ENCODE results near the gene RICTOR.

GRCh38 chr5:38938424-38938823 lies 135.8 kb downstream of the RICTOR start:
- TF ChIP-seq, protein P1, sequence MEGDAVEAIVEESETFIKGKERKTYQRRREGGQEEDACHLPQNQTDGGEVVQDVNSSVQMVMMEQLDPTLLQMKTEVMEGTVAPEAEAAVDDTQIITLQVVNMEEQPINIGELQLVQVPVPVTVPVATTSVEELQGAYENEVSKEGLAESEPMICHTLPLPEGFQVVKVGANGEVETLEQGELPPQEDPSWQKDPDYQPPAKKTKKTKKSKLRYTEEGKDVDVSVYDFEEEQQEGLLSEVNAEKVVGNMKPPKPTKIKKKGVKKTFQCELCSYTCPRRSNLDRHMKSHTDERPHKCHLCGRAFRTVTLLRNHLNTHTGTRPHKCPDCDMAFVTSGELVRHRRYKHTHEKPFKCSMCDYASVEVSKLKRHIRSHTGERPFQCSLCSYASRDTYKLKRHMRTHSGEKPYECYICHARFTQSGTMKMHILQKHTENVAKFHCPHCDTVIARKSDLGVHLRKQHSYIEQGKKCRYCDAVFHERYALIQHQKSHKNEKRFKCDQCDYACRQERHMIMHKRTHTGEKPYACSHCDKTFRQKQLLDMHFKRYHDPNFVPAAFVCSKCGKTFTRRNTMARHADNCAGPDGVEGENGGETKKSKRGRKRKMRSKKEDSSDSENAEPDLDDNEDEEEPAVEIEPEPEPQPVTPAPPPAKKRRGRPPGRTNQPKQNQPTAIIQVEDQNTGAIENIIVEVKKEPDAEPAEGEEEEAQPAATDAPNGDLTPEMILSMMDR (conservative IDR thresholded peaks at IDR 0.05 in 1 of 2, IDR thresholded peaks at IDR 0.05 in 1 of 2; ENCODE audit: low read depth in 1 of 2, low read length in 2 of 2) = no peak
- TF ChIP-seq EZH2 (IDR thresholded peaks at IDR 0.05; ENCODE audit: low read length, missing control alignments) = no peak
